ENCODE results near the gene ZNF599.

DNA sequence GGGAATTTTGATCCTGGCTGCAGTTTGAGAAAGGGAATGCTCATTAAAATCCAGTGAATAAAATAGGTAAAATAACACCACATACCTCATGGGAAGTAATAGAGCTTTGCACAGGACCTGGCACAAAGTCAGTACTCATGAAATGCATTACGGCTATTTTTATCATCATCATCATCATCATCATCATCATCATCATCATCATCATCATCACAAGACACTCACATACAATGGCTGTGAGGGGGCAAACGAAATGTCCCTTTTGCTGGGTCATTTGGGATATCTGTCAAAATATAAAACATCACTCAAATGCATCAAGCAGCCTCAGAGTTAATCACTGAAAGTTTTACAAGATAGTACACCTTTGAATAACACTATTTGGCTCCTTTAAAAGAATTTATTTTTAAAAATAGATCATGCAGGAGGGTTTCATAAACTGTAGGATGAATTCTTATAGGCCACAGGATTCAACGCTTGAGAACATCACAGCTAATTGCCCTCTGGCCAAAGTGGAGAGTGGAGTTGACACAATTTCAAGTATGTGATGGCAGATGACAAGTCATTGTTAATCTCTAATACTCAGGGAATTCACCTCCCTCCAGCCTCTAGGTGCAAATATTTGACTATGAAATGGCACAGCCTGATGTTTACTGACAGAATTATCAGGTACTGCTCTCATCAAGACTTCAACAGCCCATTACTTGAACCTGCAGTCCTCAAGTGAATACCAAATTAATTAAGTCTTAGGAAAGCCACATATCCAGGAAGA lies 14.2 kb upstream of the ZNF599 start:
- no peak for TF ChIP-seq CTCF (IDR thresholded peaks at IDR 0.05; ENCODE audit: low read depth, low read length, poor library complexity, severe bottlenecking)
- TF ChIP-seq EZH2phosphoT487 (IDR thresholded peaks at IDR 0.05; ENCODE audit: borderline replicate concordance, low read length), result no peak

Data from DOHH2 (cell line).